ENCODE measurements around the gene YTHDC2.

Gene YTHDC2

DNA sequence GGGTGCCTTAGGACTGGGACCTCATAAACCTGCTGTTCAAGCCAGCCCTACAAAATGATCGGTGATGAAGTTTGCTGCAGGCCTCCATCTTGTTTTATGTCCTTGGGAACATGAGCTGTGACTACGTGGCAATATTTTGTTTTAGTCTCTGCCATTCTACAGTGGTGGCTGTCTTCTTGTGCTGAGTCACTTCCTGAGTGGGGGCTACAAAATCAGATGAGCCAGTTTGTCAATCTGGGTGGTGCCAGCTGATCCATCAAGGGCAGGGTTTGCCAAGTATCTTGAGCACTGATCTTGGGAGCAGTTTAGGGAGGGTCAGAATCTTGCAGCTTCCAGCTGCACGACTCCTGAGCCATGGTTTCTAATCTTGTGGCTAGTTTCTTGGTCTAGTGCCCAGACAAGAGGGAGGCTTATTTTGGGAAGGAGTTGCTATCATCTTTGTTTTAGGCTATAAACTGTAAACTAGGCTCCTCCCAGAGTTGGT, 94.7 kb downstream of the YTHDC2 start:
- H3K4me3 ChIP-seq (replicated peaks; ENCODE audit: low read depth, low read length), result no peak overlapping the region
- peak; percentile 2 for DNase-seq (ENCODE audit: extremely low read depth, low read depth)
- TF ChIP-seq, protein P1, sequence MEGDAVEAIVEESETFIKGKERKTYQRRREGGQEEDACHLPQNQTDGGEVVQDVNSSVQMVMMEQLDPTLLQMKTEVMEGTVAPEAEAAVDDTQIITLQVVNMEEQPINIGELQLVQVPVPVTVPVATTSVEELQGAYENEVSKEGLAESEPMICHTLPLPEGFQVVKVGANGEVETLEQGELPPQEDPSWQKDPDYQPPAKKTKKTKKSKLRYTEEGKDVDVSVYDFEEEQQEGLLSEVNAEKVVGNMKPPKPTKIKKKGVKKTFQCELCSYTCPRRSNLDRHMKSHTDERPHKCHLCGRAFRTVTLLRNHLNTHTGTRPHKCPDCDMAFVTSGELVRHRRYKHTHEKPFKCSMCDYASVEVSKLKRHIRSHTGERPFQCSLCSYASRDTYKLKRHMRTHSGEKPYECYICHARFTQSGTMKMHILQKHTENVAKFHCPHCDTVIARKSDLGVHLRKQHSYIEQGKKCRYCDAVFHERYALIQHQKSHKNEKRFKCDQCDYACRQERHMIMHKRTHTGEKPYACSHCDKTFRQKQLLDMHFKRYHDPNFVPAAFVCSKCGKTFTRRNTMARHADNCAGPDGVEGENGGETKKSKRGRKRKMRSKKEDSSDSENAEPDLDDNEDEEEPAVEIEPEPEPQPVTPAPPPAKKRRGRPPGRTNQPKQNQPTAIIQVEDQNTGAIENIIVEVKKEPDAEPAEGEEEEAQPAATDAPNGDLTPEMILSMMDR (IDR thresholded peaks at IDR 0.05; ENCODE audit: low read depth, low read length, missing control alignments), result no peak

DNA sequence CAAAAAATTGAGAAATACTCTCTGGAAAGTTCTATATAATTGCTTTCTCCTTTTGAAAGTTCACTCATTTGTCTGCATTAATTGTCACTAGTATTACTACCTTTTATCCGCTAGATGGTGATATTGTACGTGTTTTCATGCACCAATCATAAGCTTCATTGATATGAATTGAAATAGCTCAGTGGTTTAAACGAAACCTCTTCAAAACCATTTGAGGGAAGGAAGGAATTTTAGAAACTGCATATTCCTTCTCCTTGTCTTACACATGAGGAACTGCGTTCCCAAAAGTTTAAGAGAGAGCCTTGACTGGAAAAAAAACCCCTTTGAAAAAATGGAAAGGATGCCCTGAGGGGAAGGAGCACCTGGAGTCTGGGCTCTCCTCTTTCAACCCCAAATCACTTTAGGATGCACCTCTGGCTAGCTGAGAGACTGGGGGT, 98.6 kb downstream of the YTHDC2 start:
- TF ChIP-seq, protein P1 (IDR thresholded peaks at IDR 0.05; ENCODE audit: low read depth, low read length, missing control alignments), result peak; percentile 36
- no peak overlapping the region for H3K4me3 ChIP-seq (replicated peaks; ENCODE audit: low read depth, low read length)
- DNase-seq (ENCODE audit: extremely low read depth, low read depth), result peak; percentile 7

DNA sequence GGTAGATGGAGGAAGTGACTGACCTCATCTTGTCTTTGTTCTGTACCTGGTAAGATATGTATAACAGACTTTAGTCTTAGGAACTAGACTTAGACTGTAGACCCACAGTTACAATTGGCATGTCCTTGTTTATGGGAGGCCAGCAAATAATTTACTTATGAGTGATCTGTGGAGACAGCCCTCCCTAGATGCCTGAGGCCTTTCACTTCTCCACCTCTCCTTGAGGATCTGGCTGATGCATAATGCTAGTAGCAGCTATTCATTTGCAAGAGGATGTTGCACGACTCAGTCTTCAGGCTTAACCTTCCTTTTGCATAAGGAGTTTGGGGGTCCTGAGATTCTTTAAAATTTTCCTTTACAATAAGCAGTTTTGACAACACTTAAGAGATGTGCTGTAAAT, 100.7 kb downstream of the YTHDC2 start:
- no peak for DNase-seq (ENCODE audit: extremely low read depth, low read depth)
- H3K4me3 ChIP-seq (replicated peaks; ENCODE audit: low read depth, low read length), result no peak overlapping the region
- TF ChIP-seq, protein P1 (IDR thresholded peaks at IDR 0.05; ENCODE audit: low read depth, low read length, missing control alignments), result no peak

DNA sequence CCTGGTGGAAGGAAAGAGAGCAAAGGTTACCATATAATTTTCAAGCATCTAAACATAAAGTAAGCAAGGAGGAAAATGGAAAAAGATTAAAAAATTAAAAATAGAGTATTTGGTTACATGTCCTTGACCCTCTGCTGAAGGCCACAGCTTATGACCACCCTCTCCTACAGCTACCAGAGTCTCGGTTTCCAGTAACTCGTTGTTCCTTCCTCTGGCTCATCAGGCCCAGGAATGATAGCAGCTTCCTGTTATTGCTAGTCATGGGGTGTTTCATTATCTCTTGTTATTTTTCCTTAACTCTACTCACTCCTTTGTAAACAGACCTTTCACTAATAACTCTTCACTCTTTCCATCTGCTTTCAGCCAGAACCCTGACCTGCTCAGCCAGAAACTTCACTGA, 102.2 kb downstream of the YTHDC2 start:
- TF ChIP-seq, protein P1 (IDR thresholded peaks at IDR 0.05; ENCODE audit: low read depth, low read length, missing control alignments), result no peak
- H3K4me3 ChIP-seq (replicated peaks; ENCODE audit: low read depth, low read length), result no peak overlapping the region
- no peak for DNase-seq (ENCODE audit: extremely low read depth, low read depth)

DNA sequence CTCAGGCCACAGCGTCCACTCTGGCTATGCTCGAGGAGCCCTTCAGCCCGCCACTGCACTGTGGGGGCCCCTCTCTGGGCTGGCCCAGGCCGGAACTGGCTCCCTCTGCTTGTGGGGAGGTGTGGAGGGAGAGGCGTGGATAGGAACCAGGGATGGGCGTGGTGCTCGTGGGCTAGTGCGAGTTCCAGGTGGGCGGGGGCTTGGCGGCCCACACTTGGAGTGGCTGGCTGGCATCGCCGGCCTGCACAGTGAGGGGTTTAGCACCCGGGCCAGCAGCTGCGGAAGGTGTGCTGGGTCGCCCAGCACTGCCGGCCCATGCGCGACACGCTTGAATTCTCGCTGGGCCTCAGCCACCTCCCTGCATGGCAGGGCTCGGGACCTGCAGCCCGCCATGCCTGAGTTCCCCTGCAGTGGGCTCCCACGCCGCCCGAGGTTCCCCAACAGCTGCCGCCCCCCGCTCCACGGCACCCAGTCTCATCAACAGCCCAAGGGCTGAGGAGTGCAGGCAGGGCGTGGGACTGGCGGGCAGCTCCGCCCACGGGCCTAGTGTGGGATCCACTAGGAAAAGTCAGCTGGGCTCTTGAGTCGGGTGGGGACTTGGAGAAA, 103.8 kb downstream of the YTHDC2 start:
- H3K4me3 ChIP-seq (replicated peaks; ENCODE audit: low read depth, low read length), result no peak overlapping the region
- DNase-seq (ENCODE audit: extremely low read depth, low read depth), result no peak
- TF ChIP-seq, protein P1 (IDR thresholded peaks at IDR 0.05; ENCODE audit: low read depth, low read length, missing control alignments), result no peak

DNA sequence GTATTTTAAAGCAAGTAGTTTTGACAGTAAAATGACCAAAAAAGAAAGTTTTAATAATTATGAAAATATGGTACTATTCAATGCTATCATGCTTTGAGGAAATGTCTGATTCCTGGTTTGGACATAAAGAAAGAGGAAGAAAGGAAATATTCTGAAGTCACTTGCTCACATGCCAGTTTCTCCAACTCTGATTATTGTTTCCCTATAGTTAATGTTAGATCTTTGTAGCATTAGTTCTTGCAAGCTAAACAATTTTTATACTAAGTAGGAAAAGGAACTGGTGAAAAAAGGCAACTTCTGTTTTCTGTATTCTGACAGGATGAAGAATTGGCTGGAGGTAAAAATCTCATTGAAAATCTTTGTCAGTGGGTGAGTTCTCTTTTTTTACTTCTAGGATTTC, 119.5 kb downstream of the YTHDC2 start:
- no peak for DNase-seq (ENCODE audit: extremely low read depth, low read depth)
- no peak overlapping the region for H3K4me3 ChIP-seq (replicated peaks; ENCODE audit: low read depth, low read length)
- TF ChIP-seq, protein P1 (IDR thresholded peaks at IDR 0.05; ENCODE audit: low read depth, low read length, missing control alignments), result no peak

DNA sequence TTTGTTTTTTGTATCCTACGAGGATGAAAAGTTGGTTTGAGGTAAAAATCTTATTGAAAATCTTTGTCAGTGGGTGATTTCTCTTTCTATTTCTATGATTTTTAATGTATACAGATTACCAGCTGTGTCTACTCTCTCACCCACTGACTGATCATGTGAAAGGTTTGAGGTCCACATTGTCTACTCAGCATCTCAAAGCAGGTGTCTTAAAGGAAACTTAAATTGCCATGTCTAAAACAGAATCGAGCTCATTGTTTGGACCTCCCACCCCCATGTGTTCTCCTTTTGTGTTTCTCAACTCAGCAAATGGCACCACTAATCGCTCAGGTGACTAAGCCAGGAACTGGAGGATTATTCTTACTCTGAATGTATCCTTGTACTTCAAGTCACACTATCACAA, 121.5 kb downstream of the YTHDC2 start:
- no peak overlapping the region for H3K4me3 ChIP-seq (replicated peaks; ENCODE audit: low read depth, low read length)
- DNase-seq (ENCODE audit: extremely low read depth, low read depth), result no peak
- TF ChIP-seq, protein P1 (IDR thresholded peaks at IDR 0.05; ENCODE audit: low read depth, low read length, missing control alignments), result no peak

Data from HFF-Myc (cell line).